CD8-positive, alpha-beta memory T cell (primary cell): ENCODE measurements around the gene BTN2A1. TPM values are rescaled to one million over a fixed set of nuclear protein-coding genes. Genes with fewer than 3 reads are reported as not detected.

ENCODE experiments used
- CTCF ChIA-PET: fragments of 350-600 bp; sonication (Branson Sonifier 250); formaldehyde crosslinking; loops from one replicate; lab custom pipeline; 2021; ENCODE audit warnings: antibody characterized with exemption; lab: Charles Lee
- POLR2A ChIA-PET: fragments of 350-600 bp; sonication (Branson Sonifier 250); formaldehyde crosslinking; loops from one replicate; lab custom pipeline; 2021; ENCODE audit warnings: antibody characterized with exemption; lab: Charles Lee
- DNase-seq, 5 donors: peaks; one replicate each; pipeline versions ENCODE4 v3.0.0 to v3.0.0-alpha.2; 2020 to 2022; ENCODE audit warnings: mixed read lengths in 1 of 5
- H3K27ac ChIP-seq: one replicate; pipeline ENCODE4 v1.7.0; 2013; ENCODE audit warnings: low read depth, mild to moderate bottlenecking, low read length, moderate library complexity
- H3K27me3 ChIP-seq: 2 replicates; pipeline ENCODE4 v1.7.0; 2013; ENCODE audit warnings: low read length, mild to moderate bottlenecking; ENCODE audit not compliant: insufficient read depth, poor library complexity, severe bottlenecking
- H3K36me3 ChIP-seq: 2 replicates; pipeline ENCODE4 v1.7.0; 2013; ENCODE audit warnings: mild to moderate bottlenecking, low read length, moderate library complexity; ENCODE audit not compliant: insufficient read depth
- H3K4me1 ChIP-seq: 2 replicates; pipeline ENCODE4 v1.7.0; 2013; ENCODE audit warnings: mild to moderate bottlenecking, low read length, moderate library complexity; ENCODE audit not compliant: insufficient read depth
- H3K4me3 ChIP-seq: 2 replicates; pipeline ENCODE4 v1.7.0; 2013; ENCODE audit warnings: mild to moderate bottlenecking, low read length
- H3K9me3 ChIP-seq: 2 replicates; pipeline ENCODE4 v1.7.0; 2013; ENCODE audit warnings: mild to moderate bottlenecking, low read length
- H3K27ac Mint-ChIP-seq, 8 donors: one replicate each; pipeline ENCODE4 v1.8.0; 2020 to 2021; ENCODE audit warnings: mixed read lengths in 8 of 8, mild to moderate bottlenecking in 6 of 8, inconsistent platforms in 3 of 8, moderate library complexity in 3 of 8
- H3K27me3 Mint-ChIP-seq, 2 donors: one replicate each; pipeline ENCODE4 v1.8.0; 2020 to 2021; ENCODE audit warnings: mixed read lengths in 2 of 2, mild to moderate bottlenecking in 1 of 2, moderate library complexity in 1 of 2
- H3K36me3 Mint-ChIP-seq, 3 donors: one replicate each; pipeline ENCODE4 v1.8.0; 2020 to 2021; ENCODE audit warnings: mixed read lengths in 3 of 3, inconsistent platforms in 1 of 3, mild to moderate bottlenecking in 1 of 3
- H3K4me1 Mint-ChIP-seq, 3 donors: one replicate each; pipeline ENCODE4 v1.8.0; 2020 to 2021; ENCODE audit warnings: mixed read lengths in 3 of 3, inconsistent platforms in 1 of 3, mild to moderate bottlenecking in 1 of 3
- H3K4me3 Mint-ChIP-seq, 7 donors: one replicate each; pipeline ENCODE4 v1.8.0; 2020 to 2021; ENCODE audit warnings: mixed read lengths in 7 of 7, mild to moderate bottlenecking in 6 of 7, moderate library complexity in 4 of 7, inconsistent platforms in 2 of 7
- H3K9me3 Mint-ChIP-seq, 5 donors: one replicate each; pipeline ENCODE4 v1.8.0; 2020 to 2022; ENCODE audit warnings: mixed read lengths in 5 of 5, mild to moderate bottlenecking in 3 of 5, moderate library complexity in 2 of 5, inconsistent platforms in 1 of 5
- polyA plus RNA-seq: library from polyadenylated mRNA; unstranded; fragments of 300-500 nt; fragmentation: Illumina TruSeq; gene quantifications from one replicate; pipeline ENCODE4 v1.2.3, GENCODE V29; 2021
- total RNA-seq, 2 experiments: library from RNA; stranded (reverse); gene quantifications; one replicate each; pipeline ENCODE4 v1.2.3, GENCODE V29; 2021

Gene BTN2A1
- total and polyA plus RNA-seq, 3 experiments from 2014 or later = 14.4 to 26.4 (median 24.0) TPM

- H3K9me3 Mint-ChIP-seq = no peaks in the 10 kb centered on the region
- no peak overlapping the region for H3K27ac ChIP-seq
- peak overlapping the region in 7 of 8 donors; percentile 63 to 85 (median 75) for H3K27ac Mint-ChIP-seq
- peaks cover 37% of the 10 kb centered on the region for H3K4me1 ChIP-seq
- H3K4me1 Mint-ChIP-seq = peaks cover 49 to 79% (median 68%) of the 10 kb centered on the region in 3 donors
- H3K4me3 ChIP-seq = no peak overlapping the region
- H3K9me3 ChIP-seq = no peaks in the 10 kb centered on the region
- DNase-seq = no peak
- peaks cover 42% of the 10 kb centered on the region for H3K36me3 ChIP-seq
- H3K27me3 ChIP-seq = no peaks in the 10 kb centered on the region
- ChIA-PET POLR2A (no interaction called here), CTCF (no interaction called here)
- H3K4me3 Mint-ChIP-seq = no peak overlapping the region
- H3K36me3 Mint-ChIP-seq = peaks cover 24 to 94% (median 51%) of the 10 kb centered on the region in 3 donors
- no peaks in the 10 kb centered on the region for H3K27me3 Mint-ChIP-seq
These were observed 10.5 kb upstream of the BTN2A1 start for GRCh38 chr6:26447257-26447656.

DNA sequence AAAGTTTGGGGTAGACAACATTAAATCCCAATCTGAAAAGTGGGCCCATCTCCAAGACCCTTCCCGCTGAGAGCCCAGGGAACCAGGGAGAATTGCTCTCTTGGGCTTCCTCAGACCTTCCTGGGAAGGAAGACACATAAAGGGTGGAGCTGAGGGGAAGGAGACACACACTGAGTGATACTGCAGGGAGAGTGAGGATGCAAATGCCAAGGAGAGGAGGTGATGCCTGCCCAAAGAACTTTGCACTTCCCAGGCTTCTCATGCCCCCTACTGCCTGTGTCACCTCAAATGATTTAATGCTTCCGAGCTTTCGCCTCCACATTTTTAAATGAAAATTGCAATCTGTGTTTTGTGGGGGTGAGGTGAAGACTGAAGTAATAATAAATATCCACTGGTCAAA, 7.5 kb upstream of the BTN2A1 start:
- Mint-ChIP-seq H3K4me1 (peaks cover 23 to 53% (median 52%) of the 10 kb centered on the region in 3 donors), H3K9me3 (no peaks in the 10 kb centered on the region), H3K27ac (peak overlapping the region in 6 of 8 donors; percentile 1 to 78 (median 76)), H3K36me3 (peaks cover 10 to 90% (median 42%) of the 10 kb centered on the region in 3 donors), H3K27me3 (no peaks in the 10 kb centered on the region), H3K4me3 (no peak overlapping the region)
- peaks cover 30% of the 10 kb centered on the region for H3K36me3 ChIP-seq
- H3K4me1 ChIP-seq = peaks cover 18% of the 10 kb centered on the region
- H3K27me3 ChIP-seq = no peaks in the 10 kb centered on the region
- POLR2A ChIA-PET = no interaction called here
- no peak overlapping the region for H3K27ac ChIP-seq
- no peak overlapping the region for H3K4me3 ChIP-seq
- H3K9me3 ChIP-seq = no peaks in the 10 kb centered on the region
- no peak for DNase-seq
- CTCF ChIA-PET = interaction anchor here (1.2 kb wide), 1 partner anchor 42 kb away, joined by 3 read pairs; no protein-coding TSS in a partner anchor

GRCh38 chr6:26452631-26453235, 5.0 kb upstream of the BTN2A1 start:
- Mint-ChIP-seq H3K9me3 (no peaks in the 10 kb centered on the region), H3K27me3 (no peaks in the 10 kb centered on the region), H3K4me3 (no peak overlapping the region), H3K4me1 (peaks cover 19 to 55% (median 43%) of the 10 kb centered on the region in 3 donors), H3K27ac (peak overlapping the region; percentile 28 to 80 (median 52)), H3K36me3 (peaks cover 4 to 74% (median 35%) of the 10 kb centered on the region in 3 donors)
- peaks cover 10% of the 10 kb centered on the region for H3K4me1 ChIP-seq
- CTCF ChIA-PET = no interaction called here
- no peak overlapping the region for H3K4me3 ChIP-seq
- H3K27me3 ChIP-seq = no peaks in the 10 kb centered on the region
- no peaks in the 10 kb centered on the region for H3K9me3 ChIP-seq
- peaks cover 17% of the 10 kb centered on the region for H3K36me3 ChIP-seq
- no peak overlapping the region for H3K27ac ChIP-seq
- no peak for DNase-seq
- POLR2A ChIA-PET = interaction anchor here (0.7 kb wide), 1 partner anchor 11 kb away, joined by 3 read pairs; no protein-coding TSS in a partner anchor

- no peaks in the 10 kb centered on the region for H3K9me3 ChIP-seq
- H3K36me3 Mint-ChIP-seq = peaks cover 0 to 72% (median 23%) of the 10 kb centered on the region in 3 donors
- H3K4me1 ChIP-seq = peaks cover 17% of the 10 kb centered on the region
- H3K4me1 Mint-ChIP-seq = peaks cover 32 to 51% (median 51%) of the 10 kb centered on the region in 3 donors
- H3K27me3 ChIP-seq = no peaks in the 10 kb centered on the region
- no peak overlapping the region for H3K4me3 ChIP-seq
- H3K9me3 Mint-ChIP-seq = no peaks in the 10 kb centered on the region
- peaks cover 6% of the 10 kb centered on the region for H3K36me3 ChIP-seq
- POLR2A ChIA-PET = no interaction called here
- H3K27ac Mint-ChIP-seq = peak overlapping the region in 6 of 8 donors; percentile 43 to 86 (median 61)
- no peaks in the 10 kb centered on the region for H3K27me3 Mint-ChIP-seq
- no peak overlapping the region for H3K4me3 Mint-ChIP-seq
- DNase-seq = no peak
- no peak overlapping the region for H3K27ac ChIP-seq
- CTCF ChIA-PET = interaction anchor here (3.3 kb wide), 1 partner anchor 113 kb away, joined by 13 read pairs; no protein-coding TSS in a partner anchor
These were observed 3.1 kb upstream of the BTN2A1 start for GRCh38 chr6:26454631-26455030.

DNA sequence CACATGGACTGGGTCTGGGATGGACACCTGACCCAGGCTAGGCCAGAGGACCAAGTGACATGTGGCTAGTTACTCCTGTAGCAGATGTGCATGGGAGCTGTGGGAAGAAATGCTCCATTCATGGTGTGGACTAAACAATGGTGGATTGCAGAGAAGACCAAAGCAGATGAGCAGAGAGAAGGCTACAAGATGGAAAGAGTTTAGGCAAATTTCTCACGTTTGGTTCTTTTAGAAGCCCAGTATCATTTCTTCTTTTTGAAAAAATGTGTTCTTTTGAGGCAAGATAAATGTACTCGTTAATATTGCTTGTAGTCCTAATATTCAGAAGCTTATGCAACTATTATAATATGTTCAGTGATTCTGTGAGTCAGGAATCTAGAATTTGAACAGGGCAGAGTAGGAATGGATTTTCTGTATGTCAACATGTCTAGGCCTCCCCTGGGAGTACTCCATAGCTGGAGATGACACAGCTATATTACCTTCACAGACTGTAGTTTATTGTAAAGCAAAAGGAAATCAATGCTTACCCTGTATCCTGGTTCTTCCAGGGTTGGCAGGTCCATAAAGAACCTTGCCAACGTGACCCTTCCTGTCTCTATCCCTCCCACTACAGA, 2.3 kb upstream of the BTN2A1 start:
- Mint-ChIP-seq H3K4me1 (peaks cover 38 to 59% (median 58%) of the 10 kb centered on the region in 3 donors), H3K9me3 (no peaks in the 10 kb centered on the region), H3K4me3 (peak overlapping the region in 1 of 7 donors; percentile 33), H3K36me3 (peaks cover 8 to 72% (median 23%) of the 10 kb centered on the region in 3 donors), H3K27me3 (no peaks in the 10 kb centered on the region), H3K27ac (peak overlapping the region in 7 of 8 donors; percentile 10 to 92 (median 83))
- Histone ChIP-seq H3K9me3 (no peaks in the 10 kb centered on the region), H3K27me3 (no peaks in the 10 kb centered on the region), H3K4me3 (no peak overlapping the region), H3K36me3 (peaks cover 6% of the 10 kb centered on the region), H3K4me1 (peaks cover 26% of the 10 kb centered on the region), H3K27ac (no peak overlapping the region)
- POLR2A ChIA-PET = interaction anchor here (0.8 to 0.9 kb wide), 2 partner anchors 9 to 19 kb away, joined by 3 read pairs; no protein-coding TSS in a partner anchor
- CTCF ChIA-PET = interaction anchor here (0.6 to 3.3 kb wide), 3 partner anchors 9 to 114 kb away, joined by 3 to 13 read pairs (median 3); no protein-coding TSS in a partner anchor
- DNase-seq = no peak

GRCh38 chr6:26457264-26457805, 420 bp upstream of the BTN2A1 start:
- Mint-ChIP-seq H3K27ac (peak overlapping the region; percentile 92 to 99 (median 98)), H3K4me3 (peak overlapping the region; percentile 95 to 100 (median 99)), H3K9me3 (no peaks in the 10 kb centered on the region), H3K36me3 (peaks cover 11 to 70% (median 20%) of the 10 kb centered on the region in 3 donors), H3K27me3 (no peaks in the 10 kb centered on the region), H3K4me1 (peaks cover 53 to 71% (median 69%) of the 10 kb centered on the region in 3 donors)
- Histone ChIP-seq H3K27ac (peak overlapping the region; percentile 91), H3K27me3 (no peaks in the 10 kb centered on the region), H3K9me3 (no peaks in the 10 kb centered on the region), H3K4me1 (peaks cover 42% of the 10 kb centered on the region), H3K36me3 (peaks cover 10% of the 10 kb centered on the region), H3K4me3 (peak overlapping the region; percentile 81)
- ChIA-PET POLR2A (no interaction called here), CTCF (no interaction called here)
- DNase-seq = no peak

- peaks cover 53% of the 10 kb centered on the region for H3K4me1 ChIP-seq
- peak overlapping the region; percentile 75 to 99 (median 85) for H3K4me3 Mint-ChIP-seq
- no peak for DNase-seq
- no peaks in the 10 kb centered on the region for H3K9me3 ChIP-seq
- H3K36me3 ChIP-seq = peaks cover 29% of the 10 kb centered on the region
- H3K27me3 ChIP-seq = no peaks in the 10 kb centered on the region
- H3K9me3 Mint-ChIP-seq = no peaks in the 10 kb centered on the region
- peaks cover 24 to 76% (median 35%) of the 10 kb centered on the region in 3 donors for H3K36me3 Mint-ChIP-seq
- peak overlapping the region; percentile 20 for H3K4me3 ChIP-seq
- H3K27me3 Mint-ChIP-seq = no peaks in the 10 kb centered on the region
- ChIA-PET CTCF (no interaction called here), POLR2A (no interaction called here)
- H3K4me1 Mint-ChIP-seq = peaks cover 62 to 87% (median 78%) of the 10 kb centered on the region in 3 donors
- H3K27ac Mint-ChIP-seq = peak overlapping the region in 7 of 8 donors; percentile 60 to 92 (median 87)
- no peak overlapping the region for H3K27ac ChIP-seq
These were observed 1.5 kb downstream of the BTN2A1 start for GRCh38 chr6:26459023-26459810.
